Measurements from ENCODE around the gene CSNK1E. TPM values are rescaled to one million over a fixed set of nuclear protein-coding genes. Genes with fewer than 3 reads are reported as not detected.
A peak's percentile ranks its signal among the peaks of the same experiment; 100 is the strongest.

The CSNK1E gene
- total and polyA plus RNA-seq, 9 of the 15 experiments (the other 6 are each of a cell fraction or from before 2014, with no cell fraction given) = 2.7 to 70.0 (median 41.3) TPM

DNA sequence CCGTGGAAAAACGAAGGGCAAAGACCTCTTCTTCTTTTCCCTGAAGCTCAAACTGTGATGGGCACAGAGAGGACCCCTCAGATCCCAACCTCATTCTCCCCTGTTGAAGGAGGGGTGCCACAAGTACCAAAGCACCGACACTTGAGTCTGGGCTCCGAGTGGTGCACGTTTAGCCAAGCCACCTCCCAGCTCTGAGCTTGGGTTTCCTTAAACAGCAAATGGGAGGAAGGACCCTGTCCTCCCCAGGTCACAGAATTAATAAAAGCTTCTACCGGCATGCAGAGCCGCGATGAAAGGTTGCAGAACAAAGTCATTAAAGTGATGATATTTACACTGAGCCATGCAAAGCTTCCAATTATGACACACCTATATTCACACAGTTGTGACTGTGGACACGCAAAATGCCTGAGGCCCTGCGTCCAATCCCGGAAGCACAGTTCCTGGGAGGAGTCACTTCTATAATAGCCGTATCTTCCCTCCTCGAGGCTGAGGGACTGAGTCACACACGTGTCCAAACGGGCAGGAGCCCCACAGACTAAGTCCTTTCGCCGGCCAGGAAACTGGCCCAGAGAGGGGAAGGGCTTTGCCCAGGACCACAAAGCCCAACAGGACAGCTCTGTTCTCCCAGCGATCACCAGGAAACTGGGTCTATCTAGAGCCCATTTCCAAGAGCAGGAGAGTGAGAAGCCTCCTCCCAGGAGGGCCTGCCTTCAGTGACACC is 922 bp upstream of the CSNK1E start (continued):
- TF ChIP-seq MEIS2 (IDR thresholded peaks at IDR 0.05; ENCODE audit: partially characterized antibody) (no peak), TFAM (CRISPR knock-in tag; conservative IDR thresholded peaks at IDR 0.05) (no peak), PCBP2 (IDR thresholded peaks at IDR 0.05; ENCODE audit: low read depth, low read length, poor library complexity, severe bottlenecking) (no peak), SRSF9 (IDR thresholded peaks at IDR 0.05; ENCODE audit: borderline replicate concordance, low read depth, low read length) (no peak), HDAC8 (tag; IDR thresholded peaks at IDR 0.05) (no peak), DMBX1 (CRISPR knock-in tag; IDR thresholded peaks at IDR 0.05; ENCODE audit: borderline replicate concordance) (peak; percentile 71; the same call in 1 of the 2 replicates), FOXK2 (conservative IDR thresholded peaks at IDR 0.05 in 1 of 2, IDR thresholded peaks at IDR 0.05 in 1 of 2; ENCODE audit: low read depth in 2 of 2) (peak; percentile 30 to 34; a peak in 2 of 4 replicates), MECOM (CRISPR knock-in tag; IDR thresholded peaks at IDR 0.05) (no peak), ZNF212 (CRISPR knock-in tag; IDR thresholded peaks at IDR 0.05) (no peak), NEUROD1 (IDR thresholded peaks at IDR 0.05; ENCODE audit: borderline replicate concordance, low read depth, low read length, partially characterized antibody) (peak; percentile 16), ASH1L (IDR thresholded peaks at IDR 0.05; ENCODE audit: borderline replicate concordance, low read depth, partially characterized antibody) (no peak)
- TF ChIP-seq, protein P1, sequence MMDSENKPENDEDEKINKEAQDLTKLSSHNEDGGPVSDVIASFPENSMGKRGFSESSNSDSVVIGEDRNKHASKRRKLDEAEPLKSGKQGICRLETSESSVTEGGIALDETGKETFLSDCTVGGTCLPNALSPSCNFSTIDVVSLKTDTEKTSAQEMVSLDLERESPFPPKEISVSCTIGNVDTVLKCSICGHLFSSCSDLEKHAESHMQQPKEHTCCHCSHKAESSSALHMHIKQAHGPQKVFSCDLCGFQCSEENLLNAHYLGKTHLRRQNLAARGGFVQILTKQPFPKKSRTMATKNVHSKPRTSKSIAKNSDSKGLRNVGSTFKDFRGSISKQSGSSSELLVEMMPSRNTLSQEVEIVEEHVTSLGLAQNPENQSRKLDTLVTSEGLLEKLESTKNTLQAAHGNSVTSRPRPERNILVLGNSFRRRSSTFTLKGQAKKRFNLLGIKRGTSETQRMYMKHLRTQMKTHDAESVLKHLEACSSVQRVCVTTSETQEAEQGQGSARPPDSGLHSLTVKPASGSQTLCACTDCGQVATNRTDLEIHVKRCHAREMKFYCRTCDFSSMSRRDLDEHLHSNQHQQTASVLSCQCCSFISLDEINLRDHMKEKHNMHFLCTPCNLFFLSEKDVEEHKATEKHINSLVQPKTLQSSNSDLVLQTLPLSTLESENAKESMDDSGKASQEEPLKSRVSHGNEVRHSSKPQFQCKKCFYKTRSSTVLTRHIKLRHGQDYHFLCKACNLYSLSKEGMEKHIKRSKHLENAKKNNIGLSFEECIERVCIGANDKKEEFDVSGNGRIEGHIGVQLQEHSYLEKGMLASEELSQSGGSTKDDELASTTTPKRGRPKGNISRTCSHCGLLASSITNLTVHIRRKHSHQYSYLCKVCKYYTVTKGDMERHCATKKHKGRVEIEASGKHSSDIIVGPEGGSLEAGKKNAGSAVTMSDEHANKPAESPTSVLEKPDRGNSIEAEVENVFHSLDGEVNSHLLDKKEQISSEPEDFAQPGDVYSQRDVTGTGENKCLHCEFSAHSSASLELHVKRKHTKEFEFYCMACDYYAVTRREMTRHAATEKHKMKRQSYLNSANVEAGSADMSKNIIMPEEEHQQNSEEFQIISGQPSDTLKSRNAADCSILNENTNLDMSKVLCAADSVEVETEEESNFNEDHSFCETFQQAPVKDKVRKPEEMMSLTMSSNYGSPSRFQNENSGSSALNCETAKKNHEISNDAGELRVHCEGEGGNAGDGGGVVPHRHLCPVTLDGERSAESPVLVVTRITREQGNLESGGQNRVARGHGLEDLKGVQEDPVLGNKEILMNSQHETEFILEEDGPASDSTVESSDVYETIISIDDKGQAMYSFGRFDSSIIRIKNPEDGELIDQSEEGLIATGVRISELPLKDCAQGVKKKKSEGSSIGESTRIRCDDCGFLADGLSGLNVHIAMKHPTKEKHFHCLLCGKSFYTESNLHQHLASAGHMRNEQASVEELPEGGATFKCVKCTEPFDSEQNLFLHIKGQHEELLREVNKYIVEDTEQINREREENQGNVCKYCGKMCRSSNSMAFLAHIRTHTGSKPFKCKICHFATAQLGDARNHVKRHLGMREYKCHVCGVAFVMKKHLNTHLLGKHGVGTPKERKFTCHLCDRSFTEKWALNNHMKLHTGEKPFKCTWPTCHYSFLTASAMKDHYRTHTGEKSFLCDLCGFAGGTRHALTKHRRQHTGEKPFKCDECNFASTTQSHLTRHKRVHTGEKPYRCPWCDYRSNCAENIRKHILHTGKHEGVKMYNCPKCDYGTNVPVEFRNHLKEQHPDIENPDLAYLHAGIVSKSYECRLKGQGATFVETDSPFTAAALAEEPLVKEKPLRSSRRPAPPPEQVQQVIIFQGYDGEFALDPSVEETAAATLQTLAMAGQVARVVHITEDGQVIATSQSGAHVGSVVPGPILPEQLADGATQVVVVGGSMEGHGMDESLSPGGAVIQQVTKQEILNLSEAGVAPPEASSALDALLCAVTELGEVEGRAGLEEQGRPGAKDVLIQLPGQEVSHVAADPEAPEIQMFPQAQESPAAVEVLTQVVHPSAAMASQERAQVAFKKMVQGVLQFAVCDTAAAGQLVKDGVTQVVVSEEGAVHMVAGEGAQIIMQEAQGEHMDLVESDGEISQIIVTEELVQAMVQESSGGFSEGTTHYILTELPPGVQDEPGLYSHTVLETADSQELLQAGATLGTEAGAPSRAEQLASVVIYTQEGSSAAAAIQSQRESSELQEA (IDR thresholded peaks at IDR 0.05; ENCODE audit: low read depth) = no peak
- TF ChIP-seq, protein P2, sequence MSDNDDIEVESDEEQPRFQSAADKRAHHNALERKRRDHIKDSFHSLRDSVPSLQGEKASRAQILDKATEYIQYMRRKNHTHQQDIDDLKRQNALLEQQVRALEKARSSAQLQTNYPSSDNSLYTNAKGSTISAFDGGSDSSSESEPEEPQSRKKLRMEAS (CRISPR knock-in tag; IDR thresholded peaks at IDR 0.05) = peak; percentile 73
- TF ChIP-seq, protein P3, sequence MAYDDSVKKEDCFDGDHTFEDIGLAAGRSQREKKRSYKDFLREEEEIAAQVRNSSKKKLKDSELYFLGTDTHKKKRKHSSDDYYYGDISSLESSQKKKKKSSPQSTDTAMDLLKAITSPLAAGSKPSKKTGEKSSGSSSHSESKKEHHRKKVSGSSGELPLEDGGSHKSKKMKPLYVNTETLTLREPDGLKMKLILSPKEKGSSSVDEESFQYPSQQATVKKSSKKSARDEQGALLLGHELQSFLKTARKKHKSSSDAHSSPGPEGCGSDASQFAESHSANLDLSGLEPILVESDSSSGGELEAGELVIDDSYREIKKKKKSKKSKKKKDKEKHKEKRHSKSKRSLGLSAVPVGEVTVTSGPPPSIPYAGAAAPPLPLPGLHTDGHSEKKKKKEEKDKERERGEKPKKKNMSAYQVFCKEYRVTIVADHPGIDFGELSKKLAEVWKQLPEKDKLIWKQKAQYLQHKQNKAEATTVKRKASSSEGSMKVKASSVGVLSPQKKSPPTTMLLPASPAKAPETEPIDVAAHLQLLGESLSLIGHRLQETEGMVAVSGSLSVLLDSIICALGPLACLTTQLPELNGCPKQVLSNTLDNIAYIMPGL (CRISPR knock-in tag; IDR thresholded peaks at IDR 0.05) = no peak
- TF ChIP-seq, protein P4, sequence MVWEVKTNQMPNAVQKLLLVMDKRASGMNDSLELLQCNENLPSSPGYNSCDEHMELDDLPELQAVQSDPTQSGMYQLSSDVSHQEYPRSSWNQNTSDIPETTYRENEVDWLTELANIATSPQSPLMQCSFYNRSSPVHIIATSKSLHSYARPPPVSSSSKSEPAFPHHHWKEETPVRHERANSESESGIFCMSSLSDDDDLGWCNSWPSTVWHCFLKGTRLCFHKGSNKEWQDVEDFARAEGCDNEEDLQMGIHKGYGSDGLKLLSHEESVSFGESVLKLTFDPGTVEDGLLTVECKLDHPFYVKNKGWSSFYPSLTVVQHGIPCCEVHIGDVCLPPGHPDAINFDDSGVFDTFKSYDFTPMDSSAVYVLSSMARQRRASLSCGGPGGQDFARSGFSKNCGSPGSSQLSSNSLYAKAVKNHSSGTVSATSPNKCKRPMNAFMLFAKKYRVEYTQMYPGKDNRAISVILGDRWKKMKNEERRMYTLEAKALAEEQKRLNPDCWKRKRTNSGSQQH (CRISPR knock-in tag; IDR thresholded peaks at IDR 0.05) = no peak
